HG03558 (cell line): ENCODE measurements around the gene MBP.
A peak's percentile ranks its signal among the peaks of the same experiment; 100 is the strongest.

Experiments
- ATAC-seq: cut with Tn5 transposase; IDR thresholded peaks from one replicate; pipeline ENCODE4 v1.9.1; 2021; ENCODE audit warnings: moderate number of reproducible peaks; ENCODE audit not compliant: unreplicated experiment; ENCODE audit errors: extremely low read depth

The MBP gene

DNA sequence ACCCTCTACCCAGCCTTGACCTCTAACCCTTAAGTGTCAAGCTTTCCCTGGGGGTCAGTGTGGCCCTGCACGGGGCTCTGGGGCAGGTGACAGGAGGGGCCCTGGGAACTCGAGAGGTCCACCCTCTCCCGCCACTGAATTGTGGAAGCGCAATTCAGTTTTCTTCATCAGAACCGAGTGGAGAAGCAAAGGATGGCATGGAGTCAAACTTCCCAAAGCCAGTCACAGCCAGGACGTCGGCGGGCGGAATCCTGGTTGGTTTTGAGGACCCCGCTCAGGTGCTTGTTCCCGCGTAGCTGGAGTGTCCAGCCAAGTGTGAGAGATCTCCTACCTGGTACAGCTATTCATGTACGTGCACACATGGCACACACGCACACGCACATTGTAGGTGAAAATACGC lies 62.0 kb downstream of the MBP start:
- no peak for ATAC-seq

DNA sequence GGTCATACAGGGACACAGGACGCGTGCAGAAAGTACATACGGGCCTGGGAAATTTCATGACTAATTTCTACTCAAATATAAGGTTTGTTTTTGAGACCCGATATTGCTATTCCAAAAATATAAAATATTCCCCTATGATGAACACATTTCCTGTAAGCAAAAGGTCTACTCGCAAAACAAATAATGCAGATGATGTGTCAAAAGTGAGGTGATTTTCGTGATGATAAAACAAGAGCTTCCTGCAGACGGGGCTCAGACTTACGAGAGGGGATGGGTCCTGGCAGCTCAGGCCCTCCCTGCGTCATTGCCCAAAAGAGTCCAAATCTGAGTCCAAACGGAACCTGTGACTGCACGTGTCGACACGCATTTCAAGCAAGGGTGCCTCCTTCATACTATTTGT lies 62.7 kb downstream of the MBP start:
- ATAC-seq: no peak

DNA sequence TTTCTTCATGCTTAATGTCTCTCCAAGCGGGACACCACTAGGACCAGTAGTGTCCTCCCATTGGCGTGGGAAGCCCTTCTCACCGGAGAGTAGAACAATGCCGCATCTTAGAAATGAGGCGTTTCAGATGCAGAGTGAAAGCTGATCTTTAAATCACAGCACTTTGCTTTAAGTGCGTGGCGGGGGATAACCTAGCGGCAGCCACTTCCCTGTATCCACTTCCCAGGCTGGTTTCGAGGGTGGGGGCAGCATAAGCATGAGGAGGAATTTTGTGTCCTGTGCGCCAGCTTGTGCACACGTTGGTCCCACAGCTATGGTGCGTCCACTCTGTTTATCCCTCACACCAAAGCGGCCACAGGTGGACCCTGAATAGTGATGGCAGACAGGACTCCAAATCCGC lies 63.1 kb downstream of the MBP start:
- no peak for ATAC-seq

DNA sequence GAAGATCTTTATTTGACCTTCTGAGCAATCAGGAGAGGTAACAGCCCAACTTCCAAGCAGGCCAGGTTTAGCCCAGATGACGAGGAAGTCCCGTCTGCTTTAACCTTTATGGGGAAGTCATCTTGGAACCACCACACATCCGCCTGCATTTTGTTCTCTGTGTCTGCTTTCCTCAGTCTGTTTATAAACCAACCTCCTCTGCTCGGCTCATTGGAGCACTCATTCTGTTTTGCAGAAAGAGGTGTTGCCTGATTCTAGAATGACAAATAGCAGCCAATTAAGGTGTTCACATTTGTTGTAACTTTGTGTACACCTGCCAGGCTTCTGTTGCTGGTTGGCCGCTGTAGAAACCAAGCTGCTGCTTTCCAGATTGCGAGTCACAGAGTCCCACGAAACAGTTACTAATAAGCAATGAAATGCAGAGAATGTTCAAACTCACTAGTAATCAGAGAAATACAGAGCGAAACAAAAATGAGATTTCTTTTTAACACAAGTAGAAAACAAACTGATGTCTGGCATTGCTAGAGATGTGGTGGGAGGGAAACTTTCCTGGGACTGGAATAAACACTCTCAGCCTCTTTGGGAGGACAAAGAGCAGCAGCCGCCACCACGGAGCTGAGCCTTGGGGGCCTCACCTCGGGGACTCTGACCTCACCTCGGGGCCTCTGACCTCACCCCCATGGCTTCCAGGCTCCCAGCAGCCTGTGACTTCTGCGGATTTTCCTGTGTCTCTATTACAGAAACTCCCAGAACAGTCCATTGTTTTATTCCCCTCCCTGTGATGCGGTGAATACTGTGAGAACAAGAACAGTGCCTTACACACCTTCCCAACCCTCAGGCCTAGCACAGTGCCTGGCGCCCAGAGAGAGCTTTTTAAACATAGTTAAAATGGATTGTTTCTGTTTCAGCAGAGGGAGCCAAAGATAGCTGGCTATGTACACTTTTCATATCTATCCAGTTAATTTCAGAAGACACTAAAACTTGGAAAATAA lies 64.0 kb downstream of the MBP start:
- ATAC-seq: no peak

DNA sequence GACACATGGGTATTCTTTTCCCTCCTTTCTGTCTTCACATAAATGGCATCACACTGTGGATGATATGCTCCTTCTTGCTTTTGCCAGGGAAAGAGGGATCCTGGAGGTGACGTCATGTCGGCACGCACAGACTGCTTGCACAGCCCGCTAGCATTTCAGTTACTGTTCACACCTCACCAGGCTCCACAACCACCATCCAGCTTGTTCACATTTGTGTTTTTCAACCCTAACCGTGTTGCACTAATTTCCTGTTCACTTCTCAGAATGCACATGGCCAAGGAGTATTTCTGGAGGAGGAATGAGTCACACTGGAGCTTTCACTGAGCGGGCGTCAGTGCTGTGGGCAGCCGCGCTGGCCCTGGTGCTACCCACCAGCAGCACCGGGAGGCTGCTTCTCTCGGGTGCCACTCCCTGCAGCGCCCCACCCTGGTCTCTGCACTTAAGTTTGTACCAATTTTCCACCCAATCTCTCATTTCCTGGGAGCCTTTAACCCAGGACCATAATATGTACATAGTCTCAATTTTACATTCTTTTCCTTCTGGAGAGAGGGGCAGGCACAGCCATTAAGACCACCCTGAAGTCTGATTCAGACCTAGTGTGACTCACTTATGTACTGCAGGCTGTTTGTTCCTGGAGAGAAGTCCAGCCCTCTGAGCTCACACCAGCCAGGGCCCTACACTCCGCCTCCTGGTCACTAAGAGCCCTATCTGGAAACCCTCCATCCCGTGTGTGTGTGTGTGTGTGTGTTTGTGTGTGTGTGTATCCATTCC lies 65.1 kb downstream of the MBP start:
- no peak for ATAC-seq

DNA sequence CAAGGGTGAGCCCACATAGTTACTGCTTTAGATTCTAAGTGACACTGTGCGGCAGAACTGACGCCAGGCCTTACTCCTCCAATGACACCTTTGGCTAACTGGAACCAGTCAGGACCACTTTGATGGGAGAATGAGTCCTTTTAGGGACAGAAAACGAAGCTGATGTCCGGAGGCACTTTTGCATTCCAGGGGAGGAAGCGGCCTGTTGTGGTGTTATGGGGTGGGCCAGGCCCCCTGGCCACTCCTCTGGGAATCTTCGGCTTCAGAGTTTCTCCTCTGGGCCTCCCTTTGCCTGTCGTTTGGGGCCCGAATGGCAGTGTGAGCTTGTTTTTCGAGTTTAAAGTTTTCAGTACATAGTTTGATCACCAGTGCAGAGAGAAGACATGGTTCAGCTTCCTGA lies 65.9 kb downstream of the MBP start:
- no peak for ATAC-seq

DNA sequence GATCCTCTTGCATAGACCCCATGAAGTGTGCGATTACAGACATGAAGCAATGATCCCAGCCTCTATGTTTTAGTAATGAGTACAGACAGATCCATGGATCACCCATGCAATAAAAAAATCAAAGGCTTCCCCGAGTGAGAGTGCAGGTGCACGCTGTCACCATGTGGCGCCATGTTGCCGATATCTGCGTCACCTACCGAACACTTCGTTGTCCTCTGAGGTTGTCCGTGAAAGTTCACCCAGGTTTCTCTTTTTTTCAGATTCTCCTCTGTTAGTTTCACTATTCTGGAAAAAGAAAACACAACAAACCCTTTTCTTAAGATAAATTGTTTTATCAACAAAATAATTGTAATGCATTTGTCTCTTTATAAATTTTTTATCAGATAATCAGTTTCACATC lies 66.5 kb downstream of the MBP start:
- no peak for ATAC-seq

DNA sequence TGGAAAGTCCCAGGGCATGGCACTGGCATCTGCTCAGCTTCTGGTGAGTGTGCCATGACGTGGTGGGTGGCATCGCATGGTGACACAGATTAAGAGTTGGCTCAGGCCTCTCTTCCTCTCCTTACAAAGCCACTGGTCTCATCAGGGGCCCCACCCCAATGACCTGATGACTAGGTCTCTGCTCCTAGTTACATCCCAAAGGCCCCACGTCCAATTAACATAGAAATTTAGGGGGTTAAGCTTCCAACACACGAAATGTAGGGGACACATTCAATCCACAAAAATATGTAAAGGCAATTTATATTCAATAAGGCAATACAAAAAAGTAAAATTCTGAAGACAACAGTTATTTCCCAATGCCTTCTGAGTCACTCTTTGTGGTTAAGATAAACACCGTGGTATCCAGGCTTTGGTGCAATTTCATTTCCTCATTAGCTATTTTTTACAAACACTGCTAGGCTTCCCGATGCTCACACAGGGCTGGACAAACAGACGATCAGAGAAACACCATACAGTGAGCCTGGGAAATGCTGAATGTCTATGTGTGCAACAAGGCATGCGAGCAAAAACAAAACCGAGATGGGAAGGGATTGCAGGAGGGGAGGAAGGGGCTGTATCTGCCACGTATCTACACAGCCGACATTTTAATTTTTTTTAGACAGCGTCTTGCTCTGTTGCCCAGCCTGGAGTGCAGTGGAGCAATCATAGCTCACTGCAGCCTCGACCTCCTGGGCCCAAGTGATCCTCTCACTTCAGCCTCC lies 67.2 kb downstream of the MBP start:
- peak; percentile 21 for ATAC-seq

DNA sequence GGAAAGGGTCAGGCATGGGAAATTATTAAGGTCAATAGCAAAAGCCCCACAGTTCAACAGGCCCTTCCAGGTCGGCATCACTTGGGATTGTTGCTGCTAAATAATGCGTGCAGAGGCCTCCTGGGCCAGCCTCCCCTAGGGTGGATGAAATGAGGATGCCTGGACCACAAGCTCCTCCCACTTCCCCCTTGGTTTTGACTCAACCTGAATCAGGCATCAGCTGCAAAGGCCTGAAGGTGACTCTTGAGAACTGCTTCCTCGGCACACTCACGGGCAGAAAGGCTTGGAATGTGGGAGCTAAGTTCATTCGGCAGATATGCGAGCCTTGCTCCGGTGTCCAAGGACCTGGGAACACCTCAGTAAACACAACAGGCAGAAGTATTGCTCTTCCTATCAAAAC lies 69.3 kb downstream of the MBP start:
- peak; percentile 21 for ATAC-seq

DNA sequence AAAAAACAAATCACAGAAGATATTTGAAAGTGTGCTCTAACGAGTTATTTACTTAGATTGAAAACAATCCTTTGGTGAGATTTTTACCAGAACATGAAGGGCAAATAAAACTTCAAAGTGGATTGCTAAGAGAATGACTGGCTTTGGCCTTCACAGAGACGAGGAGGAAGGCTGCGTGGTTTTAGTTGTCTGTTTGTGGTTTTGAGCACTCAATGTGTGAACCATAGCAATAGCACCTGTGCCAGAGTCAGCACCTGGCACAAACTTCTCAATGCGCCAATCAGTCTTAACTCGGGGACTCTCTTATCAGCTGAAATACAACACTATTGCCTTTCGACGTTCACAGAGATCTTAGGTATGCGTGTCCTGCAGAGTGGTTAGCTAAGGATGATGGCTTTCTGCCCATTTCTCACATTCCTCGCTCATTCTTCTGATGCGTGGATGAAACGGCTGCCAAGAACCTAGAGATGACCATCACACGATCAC lies 70.0 kb downstream of the MBP start:
- ATAC-seq: peak; percentile 33

DNA sequence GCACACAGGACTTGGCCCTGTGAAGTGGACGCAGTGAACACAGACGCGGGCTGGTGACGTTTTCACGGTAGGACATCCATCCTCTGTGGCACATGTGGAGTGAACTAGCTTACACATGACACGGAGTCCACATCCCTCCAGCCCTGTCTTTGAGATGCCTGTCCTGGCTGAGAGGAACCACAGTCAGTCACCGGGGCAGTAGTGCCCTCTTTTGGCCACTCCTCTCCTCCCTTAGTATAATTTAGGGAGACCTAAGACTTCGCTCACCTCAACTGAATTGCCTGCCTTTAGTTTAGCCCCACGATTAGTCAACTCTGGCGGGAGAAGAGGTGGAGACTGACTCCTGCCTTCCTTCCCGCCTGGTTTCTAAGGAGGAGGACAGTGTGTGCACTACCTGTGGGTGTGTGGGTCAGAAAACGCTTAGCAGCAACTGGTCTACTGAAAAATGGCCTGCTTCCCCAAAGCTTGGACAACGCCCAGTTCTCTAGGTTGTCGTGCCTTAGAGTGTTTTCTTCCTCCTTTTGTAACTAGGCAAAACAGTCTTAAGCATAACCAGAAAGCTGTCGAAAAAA lies 70.6 kb downstream of the MBP start:
- peak; percentile 14 for ATAC-seq

DNA sequence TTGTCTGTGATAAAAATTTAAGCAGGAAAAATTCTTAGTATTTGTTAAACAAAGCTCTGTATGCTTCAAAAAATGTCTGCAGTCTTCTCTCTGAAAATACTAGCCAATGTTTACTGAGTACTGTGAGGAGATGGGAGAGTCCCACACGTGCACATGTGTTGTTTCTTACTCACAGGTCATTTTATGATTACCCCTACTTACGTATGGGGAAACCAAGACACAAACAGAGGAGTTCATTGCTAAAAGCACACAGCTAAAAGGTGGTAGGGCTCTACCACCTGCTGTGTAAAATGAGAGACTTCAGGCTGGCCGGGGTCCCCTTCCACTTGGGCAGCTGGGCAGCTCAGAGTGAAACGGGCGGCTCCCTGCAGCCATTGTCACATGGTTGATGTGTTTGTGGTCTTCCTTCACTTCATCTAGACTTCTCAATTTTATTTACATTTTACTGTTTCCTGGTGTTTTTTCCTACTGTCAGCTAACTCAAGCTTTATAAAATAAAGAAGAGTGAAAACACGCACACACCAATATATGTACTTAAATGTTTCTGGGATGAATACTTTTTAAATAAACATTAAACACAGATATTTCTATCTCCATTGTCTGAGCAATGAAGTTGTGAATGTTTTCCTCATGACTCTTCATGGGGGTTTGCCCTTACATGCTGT lies 71.2 kb downstream of the MBP start:
- ATAC-seq: no peak

DNA sequence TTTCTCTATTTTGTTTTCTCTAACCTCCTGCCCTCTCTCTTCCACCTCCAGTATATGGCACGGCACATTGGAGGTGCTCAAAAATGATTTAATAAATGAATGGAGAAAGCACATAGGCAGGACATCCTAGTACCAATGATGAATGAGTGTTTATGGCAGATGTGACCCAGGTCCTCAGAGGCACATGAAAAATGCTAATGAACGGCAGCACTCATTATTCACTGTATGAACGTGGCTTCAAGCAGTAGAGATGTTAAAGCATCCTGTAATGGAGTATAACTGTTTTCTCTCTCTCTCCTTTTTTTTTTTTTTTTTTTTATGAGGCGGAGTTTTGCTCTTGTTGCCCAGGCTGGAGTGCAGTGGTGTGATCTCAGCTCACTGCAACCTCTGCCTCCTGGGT lies 72.4 kb downstream of the MBP start:
- ATAC-seq: no peak

DNA sequence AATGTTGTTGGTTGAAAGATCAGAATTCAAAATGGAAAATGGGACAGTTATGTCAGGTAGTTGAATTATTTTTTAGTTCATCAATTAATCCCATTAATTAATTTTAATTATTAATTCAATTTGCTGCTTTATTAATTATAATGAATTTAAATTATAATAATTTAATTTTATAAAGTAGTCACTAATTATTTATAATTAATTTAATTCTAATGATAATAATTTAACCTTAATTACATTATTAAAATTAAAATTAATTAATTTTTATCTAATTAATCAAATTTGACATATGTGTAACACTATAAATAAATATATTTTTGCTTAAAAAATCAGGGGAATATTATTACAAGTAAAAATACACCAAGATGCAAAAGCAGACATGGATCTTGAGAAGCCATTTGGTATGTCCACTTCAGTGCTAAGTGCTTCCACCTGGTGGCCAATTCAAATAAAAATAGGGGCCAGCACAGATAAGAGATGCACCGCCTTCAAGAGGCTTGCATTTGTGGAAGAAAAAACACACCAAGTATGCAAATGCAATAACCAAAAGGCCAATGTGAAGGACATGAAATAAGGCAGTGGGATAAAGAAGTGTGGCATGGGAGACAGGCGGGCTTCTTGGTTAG lies 73.2 kb downstream of the MBP start:
- no peak for ATAC-seq

DNA sequence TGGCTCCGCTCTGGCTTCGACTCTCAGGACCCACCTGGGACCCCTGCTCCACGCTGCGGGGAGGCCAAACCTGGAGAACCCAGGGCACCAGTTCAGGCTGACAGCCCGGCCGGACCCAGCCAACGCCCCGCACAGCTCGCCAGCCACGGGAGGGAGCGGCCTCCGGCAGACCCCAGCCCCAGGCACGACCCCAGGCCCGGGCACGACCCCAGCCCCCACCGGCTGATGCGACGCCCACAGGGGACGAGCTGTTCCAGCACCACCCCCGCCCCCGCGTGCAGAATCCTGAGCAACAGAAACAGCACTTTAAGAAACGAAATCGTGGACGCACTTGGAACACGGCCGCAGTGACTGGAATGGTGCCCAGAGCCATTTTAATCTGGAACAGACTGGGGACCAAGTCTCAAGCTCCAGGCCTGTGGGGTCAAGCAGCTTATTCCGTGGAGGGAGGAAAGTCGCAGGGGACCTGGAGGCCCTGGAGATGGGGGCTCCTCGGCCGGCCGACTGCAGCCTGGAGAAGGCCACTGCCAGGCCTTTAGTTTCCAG lies 74.2 kb downstream of the MBP start:
- no peak for ATAC-seq

DNA sequence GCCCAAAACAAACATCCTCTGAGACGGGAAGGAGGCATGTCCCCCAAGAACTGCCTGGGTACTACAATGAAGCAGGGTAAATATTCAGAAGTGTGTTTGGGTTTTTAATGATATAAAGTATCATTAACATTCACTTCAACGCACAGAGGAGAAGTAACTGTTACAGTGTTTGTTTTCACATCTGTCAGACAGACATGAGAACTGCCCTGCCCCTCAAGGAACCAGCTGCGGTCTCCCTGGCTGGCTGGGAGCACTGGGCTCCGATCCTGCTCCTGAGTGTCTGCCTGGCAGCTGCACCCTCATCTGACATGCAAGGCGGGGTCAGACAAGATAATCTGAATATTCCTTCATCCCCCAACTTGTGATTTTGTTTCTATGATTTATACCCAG lies 75.6 kb downstream of the MBP start:
- no peak for ATAC-seq

DNA sequence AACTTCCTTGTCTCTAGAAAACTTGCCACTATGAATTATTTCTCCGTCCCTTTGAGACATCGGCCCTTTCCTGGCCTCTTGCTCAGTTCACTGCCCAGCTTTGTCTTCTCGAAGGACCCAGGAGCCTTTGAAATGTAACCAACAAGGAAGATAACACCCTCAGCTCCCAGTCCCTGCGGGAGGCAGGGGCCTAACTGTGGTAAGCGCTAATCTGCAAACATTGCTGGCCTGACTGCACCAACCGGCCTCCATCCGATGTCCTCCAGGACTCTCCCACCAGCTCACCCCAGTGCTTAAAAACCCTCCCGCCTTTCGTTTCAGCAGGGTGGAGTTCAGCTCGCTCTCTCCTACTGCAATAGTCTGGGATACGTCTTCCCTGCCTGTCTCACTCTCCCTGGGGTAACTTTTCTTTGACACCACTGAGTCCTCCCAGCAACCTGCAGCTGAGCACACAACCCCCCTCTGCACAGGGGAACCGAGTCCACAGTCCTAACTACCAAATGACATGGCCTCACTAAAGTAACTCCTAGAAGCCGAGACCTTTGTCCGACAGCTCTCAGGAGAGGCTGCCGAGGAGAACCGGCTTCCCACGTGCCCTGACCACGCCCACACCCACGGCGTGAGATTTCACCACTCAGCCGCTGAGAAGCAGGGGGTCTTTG lies 76.1 kb downstream of the MBP start:
- no peak for ATAC-seq
